Measurements from ENCODE around the gene WDR20.

DNA sequence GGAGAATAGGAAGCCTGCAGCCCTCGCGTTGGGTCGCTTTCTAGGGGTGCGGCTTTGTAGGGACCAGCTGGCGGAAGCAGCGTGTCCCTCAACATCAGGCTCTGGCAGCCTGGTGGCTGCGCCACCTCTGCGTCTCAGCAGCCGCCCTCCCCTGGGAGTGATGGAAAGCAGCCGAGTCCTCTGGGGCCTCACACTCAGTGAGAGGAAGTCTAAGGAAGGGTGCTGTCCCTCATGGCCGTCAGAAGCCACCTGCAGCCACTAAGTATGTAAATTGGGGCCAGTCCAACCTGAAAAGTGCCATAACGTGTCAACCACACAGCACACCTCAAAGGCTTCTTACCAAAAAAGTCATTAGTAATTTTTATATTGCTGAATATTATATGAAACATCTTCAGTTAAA lies 80.3 kb downstream of the WDR20 start:
- TF ChIP-seq CTCF (IDR thresholded peaks at IDR 0.05; ENCODE audit: low read length) (no peak), EZH2phosphoT487 (IDR thresholded peaks at IDR 0.05; ENCODE audit: low read length) (no peak), EZH2 (optimal IDR thresholded peaks at IDR 0.05; ENCODE audit: low read depth, low read length) (no peak)

Measured in MM.1S (cell line).